HCT116 (cell line): ENCODE data around the gene CCNJ. TPM values are rescaled to one million over a fixed set of nuclear protein-coding genes. Genes with fewer than 3 reads are reported as not detected.
"Not testable (repeated sequence)": the region's sequence is repeated elsewhere in the genome, so short reads cannot be mapped to it uniquely, and the experiment has no call there.

Experiments used
- ATAC-seq: fragments of 200-7000 bp; cut with Tn5 transposase; 2 replicates; pipeline ENCODE4 v1.9.1; 2020; ENCODE audit warnings: mild to moderate bottlenecking, moderate library complexity
- BruUV-seq: library from RNA; stranded (reverse); fragments of 400-500 nt; replicated peaks from 2 replicates; lab custom pipeline; 2021; lab: Mats Ljungman, UMichigan
- CTCF ChIA-PET: fragments of 300-600 bp; sonication (Branson Sonifier 250); formaldehyde crosslinking; loops from one replicate; lab custom pipeline; 2021; ENCODE audit warnings: antibody characterized with exemption; lab: Charles Lee
- POLR2A ChIA-PET: fragments of 300-600, 350-600 bp; sonication (Branson Sonifier 250); formaldehyde crosslinking; loops from one replicate; lab custom pipeline; 2021; ENCODE audit warnings: antibody characterized with exemption; lab: Charles Lee
- RAD21 ChIA-PET, 2 experiments: fragments of 300-600 bp; sonication (Branson Sonifier 250); formaldehyde crosslinking; loops; one replicate each; lab custom pipeline; 2023; ENCODE audit warnings: low total read pairs in 2 of 2; ENCODE audit not compliant: uncharacterized antibody in 2 of 2, unreplicated experiment in 2 of 2, low non-redundant PET in 1 of 2; lab: Charles Lee
- DNase-seq: peaks from one replicate; pipeline ENCODE4 v3.0.0-alpha.2; 2010; ENCODE audit warnings: low read depth, low spot score
- H2AFZ ChIP-seq: fragments of 200-600 bp; shearing (Covaris generic), sonication (generic); 2 replicates; pipeline ENCODE4 v1.6.1; 2017; ENCODE audit warnings: low read depth, mixed run types, mixed read lengths, antibody characterized with exemption, low read length; ENCODE audit not compliant: poor library complexity, severe bottlenecking
- H3K27ac ChIP-seq: 2 replicates; pipeline ENCODE4 v1.5.1; 2012; ENCODE audit warnings: low read depth, low read length
- H3K27me3 ChIP-seq: fragments of 200-600 bp; sonication (generic); 2 replicates; pipeline ENCODE4 v1.6.1; 2016; ENCODE audit warnings: mixed run types, low read length, mixed read lengths; ENCODE audit not compliant: insufficient read depth
- H3K36me3 ChIP-seq, 2 experiments: fragments of 200-500 bp in 1 of 2; fragments of 200-600 bp in 1 of 2; sonication (Bioruptor generic) in 1 of 2; sonication (generic) in 1 of 2; 2 replicates each; pipeline versions ENCODE4 v1.5.1 to v1.6.1; 2014 to 2016; ENCODE audit warnings: low read length in 2 of 2, inconsistent platforms in 1 of 2, mixed read lengths in 1 of 2, mixed run types in 1 of 2; ENCODE audit not compliant: insufficient read depth in 2 of 2, control insufficient read depth in 1 of 2
- H3K4me1 ChIP-seq, 2 experiments: fragments of 200-600 bp in 1 of 2; sonication (generic) in 1 of 2; 2 replicates each; pipeline versions ENCODE4 v1.5.1 to v1.6.1; 2012 to 2017; ENCODE audit warnings: low read length in 2 of 2, inconsistent platforms in 1 of 2, mild to moderate bottlenecking in 1 of 2, mixed read lengths in 1 of 2, mixed run types in 1 of 2, moderate library complexity in 1 of 2; ENCODE audit not compliant: insufficient read depth in 2 of 2, control insufficient read depth in 1 of 2
- H3K4me2 ChIP-seq: fragments of 200-600 bp; sonication (generic); 2 replicates; pipeline ENCODE4 v1.6.1; 2017; ENCODE audit warnings: mixed run types, low read length, mixed read lengths
- H3K4me3 ChIP-seq, 2 experiments: fragments of 200-600 bp in 1 of 2; sonication (generic) in 1 of 2; replicated peaks in 1 of 2; 2 replicates each; pipeline ENCODE4 v1.5.1; 2011 to 2016; ENCODE audit warnings: low read length in 2 of 2, control low read depth in 1 of 2, low read depth in 1 of 2, mild to moderate bottlenecking in 1 of 2, mixed read lengths in 1 of 2, mixed run types in 1 of 2
- H3K79me2 ChIP-seq: fragments of 200-600 bp; sonication (generic); 2 replicates; pipeline ENCODE4 v1.6.1; 2017; ENCODE audit warnings: mild to moderate bottlenecking, mixed run types, low read length, moderate library complexity, mixed read lengths; ENCODE audit not compliant: insufficient read depth
- H3K9ac ChIP-seq: fragments of 200-600 bp; sonication (generic); 2 replicates; pipeline ENCODE4 v1.6.1; 2016; ENCODE audit warnings: low read length, mixed read lengths
- H3K9me2 ChIP-seq: fragments of 200-600 bp; sonication (generic), shearing (Covaris generic); 2 replicates; pipeline ENCODE4 v1.6.1; 2017; ENCODE audit warnings: mixed run types, mild to moderate bottlenecking, moderate library complexity; ENCODE audit not compliant: insufficient read depth
- H3K9me3 ChIP-seq, 2 experiments: fragments of 200-500 bp in 1 of 2; fragments of 200-600 bp in 1 of 2; sonication (Bioruptor generic) in 1 of 2; sonication (generic) in 1 of 2; 2 replicates each; pipeline ENCODE4 v1.6.1; 2014 to 2017; ENCODE audit warnings: low read length in 2 of 2, mixed read lengths in 2 of 2, inconsistent platforms in 1 of 2, low read depth in 1 of 2, mild to moderate bottlenecking in 1 of 2, mixed run types in 1 of 2, moderate library complexity in 1 of 2; ENCODE audit not compliant: control insufficient read depth in 1 of 2, insufficient read depth in 1 of 2
- H4K20me1 ChIP-seq: fragments of 200-600 bp; sonication (generic), shearing (Covaris generic); 2 replicates; pipeline ENCODE4 v1.6.1; 2017; ENCODE audit warnings: mixed run types, mild to moderate bottlenecking, moderate library complexity; ENCODE audit not compliant: insufficient read depth
- RAD21 ChIP-seq: IDR thresholded peaks from 2 replicates; pipeline ENCODE4 v1.6.1; 2012; ENCODE audit warnings: low read depth, mild to moderate bottlenecking
- intact Hi-C: fragments of 100-400 bp; cut with micrococcal nuclease; formaldehyde crosslinking; loops from 2 replicates; pipeline ENCODE4 v1.10.0; 2022
- total RNA-seq: library from RNA; stranded (reverse); gene quantifications from one replicate; pipeline ENCODE4 v1.2.1, GENCODE V29; 2021; ENCODE audit not compliant: unreplicated experiment
- TF ChIP-seq, protein P1 (sequence below), 3 experiments: fragments of 200-600 bp in 1 of 3; sonication (generic) in 1 of 3; IDR thresholded peaks in 2 of 3; conservative IDR thresholded peaks in 1 of 3; 2 replicates each; pipeline ENCODE4 v1.5.1; 2012 to 2017; ENCODE audit warnings: low read depth in 2 of 3, low read length in 2 of 3, antibody characterized with exemption in 1 of 3, borderline replicate concordance in 1 of 3, control low read depth in 1 of 3, mild to moderate bottlenecking in 1 of 3, mixed read lengths in 1 of 3, mixed run types in 1 of 3, moderate library complexity in 1 of 3; ENCODE audit not compliant: insufficient read depth in 1 of 3
- TF ChIP-seq, protein P2 (sequence below): IDR thresholded peaks from 2 replicates; pipeline ENCODE4 v1.6.1; 2012; ENCODE audit warnings: low read depth

CCNJ gene
- total RNA-seq, 1 experiment from 2014 or later, result 12.2 TPM

DNA sequence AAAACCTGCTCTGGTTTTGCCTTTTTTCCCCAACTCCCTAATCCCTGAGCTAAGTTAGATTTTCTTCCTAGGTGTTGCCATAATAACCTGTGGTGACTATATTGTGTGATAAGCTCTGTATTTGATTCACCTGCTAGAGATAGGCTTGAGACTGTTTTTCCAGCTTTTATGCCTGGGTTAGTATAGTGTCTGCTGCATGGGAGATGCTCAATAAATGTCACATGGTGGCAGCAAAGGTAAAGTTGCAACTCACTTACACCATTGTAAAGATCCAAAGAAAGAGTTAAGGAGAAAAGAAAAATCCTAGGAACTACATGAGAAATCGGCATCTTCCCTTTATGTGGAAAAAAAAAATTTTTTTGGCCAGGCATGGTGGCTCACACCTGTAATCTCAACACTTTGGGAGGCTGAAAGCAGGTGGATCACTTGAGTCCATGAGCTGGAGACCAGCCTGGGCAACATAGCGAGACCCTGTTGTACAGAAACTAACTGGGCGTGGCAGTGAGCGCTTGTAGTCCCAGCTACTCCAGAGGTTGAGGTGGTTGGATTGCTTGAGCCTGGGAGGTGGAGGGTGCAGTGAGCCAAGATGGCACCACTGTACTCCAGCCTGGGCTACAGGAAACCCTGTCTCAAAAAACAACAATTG lies 3.7 kb downstream of the CCNJ start:
- ChIA-PET CTCF (interaction anchor here (0.7 to 1.2 kb wide), 4 partner anchors 30 to 183 kb away, joined by 3 to 4 read pairs (median 3); no protein-coding TSS in a partner anchor), RAD21 (interaction anchor here in 1 of 2 experiments (0.6 to 0.7 kb wide), 2 partner anchors 173 to 277 kb away, joined by 3 read pairs; no protein-coding TSS in a partner anchor), POLR2A (interaction anchor here (1.1 kb wide), 1 partner anchor 82 kb away, joined by 4 read pairs; no protein-coding TSS in a partner anchor)
- no peak overlapping the region for H2AFZ ChIP-seq
- no peak overlapping the region for H3K9ac ChIP-seq
- H3K4me2 ChIP-seq, result no peak overlapping the region
- peaks cover 5 to 18% of the 10 kb centered on the region in 2 experiments for H3K4me1 ChIP-seq
- BruUV-seq, result no TSS peak
- no peak overlapping the region for H3K27ac ChIP-seq
- H3K4me3 ChIP-seq, result no peak overlapping the region
- no peaks in the 10 kb centered on the region for H4K20me1 ChIP-seq
- ATAC-seq, result no peak
- TF ChIP-seq, protein P1, sequence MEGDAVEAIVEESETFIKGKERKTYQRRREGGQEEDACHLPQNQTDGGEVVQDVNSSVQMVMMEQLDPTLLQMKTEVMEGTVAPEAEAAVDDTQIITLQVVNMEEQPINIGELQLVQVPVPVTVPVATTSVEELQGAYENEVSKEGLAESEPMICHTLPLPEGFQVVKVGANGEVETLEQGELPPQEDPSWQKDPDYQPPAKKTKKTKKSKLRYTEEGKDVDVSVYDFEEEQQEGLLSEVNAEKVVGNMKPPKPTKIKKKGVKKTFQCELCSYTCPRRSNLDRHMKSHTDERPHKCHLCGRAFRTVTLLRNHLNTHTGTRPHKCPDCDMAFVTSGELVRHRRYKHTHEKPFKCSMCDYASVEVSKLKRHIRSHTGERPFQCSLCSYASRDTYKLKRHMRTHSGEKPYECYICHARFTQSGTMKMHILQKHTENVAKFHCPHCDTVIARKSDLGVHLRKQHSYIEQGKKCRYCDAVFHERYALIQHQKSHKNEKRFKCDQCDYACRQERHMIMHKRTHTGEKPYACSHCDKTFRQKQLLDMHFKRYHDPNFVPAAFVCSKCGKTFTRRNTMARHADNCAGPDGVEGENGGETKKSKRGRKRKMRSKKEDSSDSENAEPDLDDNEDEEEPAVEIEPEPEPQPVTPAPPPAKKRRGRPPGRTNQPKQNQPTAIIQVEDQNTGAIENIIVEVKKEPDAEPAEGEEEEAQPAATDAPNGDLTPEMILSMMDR (IDR thresholded peaks at IDR 0.05 in 2 of 3, conservative IDR thresholded peaks at IDR 0.05 in 1 of 3; ENCODE audit: borderline replicate concordance in 1 of 3, insufficient read depth in 1 of 3, low read depth in 2 of 3, low read length in 2 of 3), result peak in 2 of 3 experiments; percentile 24 to 33; a peak in 3 of 6 replicates
- TF ChIP-seq RAD21, result peak; percentile 66
- TF ChIP-seq, protein P2, sequence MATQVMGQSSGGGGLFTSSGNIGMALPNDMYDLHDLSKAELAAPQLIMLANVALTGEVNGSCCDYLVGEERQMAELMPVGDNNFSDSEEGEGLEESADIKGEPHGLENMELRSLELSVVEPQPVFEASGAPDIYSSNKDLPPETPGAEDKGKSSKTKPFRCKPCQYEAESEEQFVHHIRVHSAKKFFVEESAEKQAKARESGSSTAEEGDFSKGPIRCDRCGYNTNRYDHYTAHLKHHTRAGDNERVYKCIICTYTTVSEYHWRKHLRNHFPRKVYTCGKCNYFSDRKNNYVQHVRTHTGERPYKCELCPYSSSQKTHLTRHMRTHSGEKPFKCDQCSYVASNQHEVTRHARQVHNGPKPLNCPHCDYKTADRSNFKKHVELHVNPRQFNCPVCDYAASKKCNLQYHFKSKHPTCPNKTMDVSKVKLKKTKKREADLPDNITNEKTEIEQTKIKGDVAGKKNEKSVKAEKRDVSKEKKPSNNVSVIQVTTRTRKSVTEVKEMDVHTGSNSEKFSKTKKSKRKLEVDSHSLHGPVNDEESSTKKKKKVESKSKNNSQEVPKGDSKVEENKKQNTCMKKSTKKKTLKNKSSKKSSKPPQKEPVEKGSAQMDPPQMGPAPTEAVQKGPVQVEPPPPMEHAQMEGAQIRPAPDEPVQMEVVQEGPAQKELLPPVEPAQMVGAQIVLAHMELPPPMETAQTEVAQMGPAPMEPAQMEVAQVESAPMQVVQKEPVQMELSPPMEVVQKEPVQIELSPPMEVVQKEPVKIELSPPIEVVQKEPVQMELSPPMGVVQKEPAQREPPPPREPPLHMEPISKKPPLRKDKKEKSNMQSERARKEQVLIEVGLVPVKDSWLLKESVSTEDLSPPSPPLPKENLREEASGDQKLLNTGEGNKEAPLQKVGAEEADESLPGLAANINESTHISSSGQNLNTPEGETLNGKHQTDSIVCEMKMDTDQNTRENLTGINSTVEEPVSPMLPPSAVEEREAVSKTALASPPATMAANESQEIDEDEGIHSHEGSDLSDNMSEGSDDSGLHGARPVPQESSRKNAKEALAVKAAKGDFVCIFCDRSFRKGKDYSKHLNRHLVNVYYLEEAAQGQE, result no peak
- intact Hi-C loops, result loop anchor here (10.0 kb wide), 1 partner anchor 248 kb away; no protein-coding TSS in a partner anchor
- no peak for DNase-seq
- peaks cover 7 to 9% of the 10 kb centered on the region in 2 experiments; a peak in 2 of 4 replicates for H3K36me3 ChIP-seq
- no peaks in the 10 kb centered on the region for H3K9me2 ChIP-seq
- H3K27me3 ChIP-seq, result no peaks in the 10 kb centered on the region
- peaks cover 63% of the 10 kb centered on the region for H3K79me2 ChIP-seq
- no peaks in the 10 kb centered on the region for H3K9me3 ChIP-seq

DNA sequence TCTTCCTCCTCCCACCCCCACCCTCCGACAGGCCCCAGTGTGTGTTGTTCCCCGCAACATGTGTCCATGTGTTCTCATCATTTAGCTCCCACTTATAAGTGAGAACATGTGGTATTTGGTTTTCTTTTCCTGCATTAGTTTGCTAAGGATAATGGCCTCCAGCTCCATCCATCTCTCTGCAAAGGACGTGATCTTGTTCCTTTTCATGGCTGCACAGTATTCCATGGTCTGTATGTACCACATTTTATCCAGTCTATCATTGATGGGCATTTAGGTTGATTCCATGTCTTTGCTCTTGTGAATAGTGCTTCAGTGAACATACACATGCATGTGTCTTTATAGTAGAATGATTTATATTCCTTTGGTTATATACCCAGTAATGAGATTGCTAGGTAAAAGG lies 4.5 kb downstream of the CCNJ start:
- H3K79me2 ChIP-seq, result peaks cover 67% of the 10 kb centered on the region
- ATAC-seq, RAD21 ChIA-PET, POLR2A ChIA-PET, BruUV-seq, DNase-seq, H3K9me2 ChIP-seq, H3K27ac ChIP-seq, H3K9me3 ChIP-seq, H3K4me2 ChIP-seq, H2AFZ ChIP-seq, H3K27me3 ChIP-seq, H3K4me3 ChIP-seq, H4K20me1 ChIP-seq, H3K36me3 ChIP-seq, H3K9ac ChIP-seq: not testable (repeated sequence)
- intact Hi-C loops, result loop anchor here (10.0 kb wide), 1 partner anchor 247 kb away; no protein-coding TSS in a partner anchor
- CTCF ChIA-PET, result interaction anchor here (1.2 kb wide), 1 partner anchor 31 kb away, joined by 3 read pairs; no protein-coding TSS in a partner anchor
- H3K4me1 ChIP-seq, result peaks cover 5 to 12% of the 10 kb centered on the region in 2 experiments
